K562 (cell line): ENCODE measurements around the gene SLC9A3. TPM values are rescaled to one million over a fixed set of nuclear protein-coding genes. Genes with fewer than 3 reads are reported as not detected.
A peak's percentile ranks its signal among the peaks of the same experiment; 100 is the strongest.

Source experiments
- ATAC-seq: fragments of 200-7000 bp; cut with Tn5 transposase; 3 replicates; pipeline ENCODE4 v1.9.1; 2020; ENCODE audit warnings: moderate library complexity
- BruUV-seq: library from RNA; stranded (reverse); fragments of 400-500 nt; replicated peaks from 2 replicates; lab custom pipeline; 2021; lab: Mats Ljungman, UMichigan
- CTCF ChIA-PET: fragments of 300-600 bp; formaldehyde crosslinking; extraction: SDS; loops from one replicate; lab custom pipeline; 2021; ENCODE audit warnings: low intra/inter-chr PET ratio; lab: Yijun Ruan, JAX
- POLR2A ChIA-PET: fragments of 300-600, 350-650 bp; sonication (Branson Sonifier 250); formaldehyde crosslinking; extraction: SDS; loops from one replicate; lab custom pipeline; 2021; ENCODE audit warnings: antibody characterized with exemption, inconsistent platforms; lab: Yijun Ruan, JAX
- DNase-seq, 4 experiments: peaks; one replicate each; pipeline versions ENCODE4 v3.0.0 to v3.0.0-alpha.2; 2011 to 2018; ENCODE audit warnings: low spot score in 3 of 4, mixed read lengths in 3 of 4; ENCODE audit errors: extremely low read depth in 1 of 4
- FAIRE-seq: peaks from 2 replicates; lab custom pipeline; 2011; peaks lifted over from hg19 to GRCh38; lab: Jason Lieb, UNC
- H2AFZ ChIP-seq: 2 replicates; pipeline ENCODE4 v1.6.0; 2011; ENCODE audit warnings: low read depth, low read length, control low read depth, inconsistent platforms
- H3K27ac ChIP-seq: fragments of 200-600 bp; 3 replicates; pipeline ENCODE4 v1.8.0; 2011; ENCODE audit warnings: low read depth, mild to moderate bottlenecking, control low read depth, inconsistent platforms, low read length, moderate library complexity, mixed read lengths; ENCODE audit errors: extremely low read depth
- H3K27me3 ChIP-seq, 2 experiments: fragments of 300-600 bp in 1 of 2; 2 replicates in 1 of 2; 3 replicates in 1 of 2; pipeline versions ENCODE4 v1.6.0 to v1.8.0; 2011; ENCODE audit warnings: inconsistent platforms in 2 of 2, low read length in 2 of 2, mild to moderate bottlenecking in 1 of 2, mixed read lengths in 1 of 2, moderate library complexity in 1 of 2; ENCODE audit not compliant: control insufficient read depth in 2 of 2, insufficient read depth in 2 of 2
- H3K36me3 ChIP-seq: fragments of 300-600 bp; 3 replicates; pipeline ENCODE4 v1.8.0; 2011; ENCODE audit warnings: mild to moderate bottlenecking, low read length, inconsistent platforms; ENCODE audit not compliant: control insufficient read depth, insufficient read depth
- H3K4me1 ChIP-seq, 2 experiments: fragments of 200-600 bp in 1 of 2; replicated peaks in 1 of 2; 2 replicates in 1 of 2; 3 replicates in 1 of 2; pipeline versions ENCODE4 v1.5.1 to v1.8.0; 2011; ENCODE audit warnings: inconsistent platforms in 2 of 2, low read length in 2 of 2, mild to moderate bottlenecking in 1 of 2, mixed read lengths in 1 of 2, moderate library complexity in 1 of 2; ENCODE audit not compliant: control insufficient read depth in 2 of 2, insufficient read depth in 2 of 2
- H3K4me2 ChIP-seq: 2 replicates; pipeline ENCODE4 v1.6.1; 2011; ENCODE audit warnings: low read length, control low read depth, inconsistent platforms, mixed read lengths; ENCODE audit not compliant: insufficient read depth
- H3K4me3 ChIP-seq: fragments of 200-600 bp; sonication (generic), shearing (Covaris generic); 2 replicates; pipeline ENCODE4 v1.5.1; 2016; ENCODE audit warnings: control low read depth, inconsistent platforms
- H3K79me2 ChIP-seq: fragments of 200-600 bp; 3 replicates; pipeline ENCODE4 v1.8.0; 2011; ENCODE audit warnings: low read length, inconsistent platforms; ENCODE audit not compliant: control insufficient read depth, insufficient read depth
- H3K9ac ChIP-seq, 2 experiments: 2 replicates each; pipeline versions ENCODE4 v1.6.0 to v1.6.1; 2011; ENCODE audit warnings: low read depth in 2 of 2, low read length in 2 of 2, control low read depth in 1 of 2, inconsistent platforms in 1 of 2, mild to moderate bottlenecking in 1 of 2, mixed read lengths in 1 of 2; ENCODE audit not compliant: insufficient read depth in 1 of 2
- H3K9me1 ChIP-seq: one replicate; pipeline ENCODE4 v1.6.0; 2011; ENCODE audit warnings: inconsistent platforms, mild to moderate bottlenecking, low read length, moderate library complexity; ENCODE audit not compliant: control insufficient read depth, insufficient read depth
- H3K9me3 ChIP-seq: replicated peaks from 2 replicates; pipeline ENCODE4 v1.5.1; 2011; ENCODE audit warnings: low read depth, low read length, inconsistent platforms; ENCODE audit not compliant: control insufficient read depth, insufficient read depth
- H4K20me1 ChIP-seq: replicated peaks from 2 replicates; pipeline ENCODE4 v1.6.1; 2011; ENCODE audit warnings: low read length, inconsistent platforms, mixed read lengths; ENCODE audit not compliant: control insufficient read depth, insufficient read depth
- ARID2 ChIP-seq: fragments of 450-650 bp; IDR thresholded peaks from 2 replicates; pipeline ENCODE4 v1.6.1; 2017; ENCODE audit warnings: antibody characterized with exemption, mild to moderate bottlenecking
- CTCF ChIP-seq, 3 experiments: IDR thresholded peaks in 2 of 3; conservative IDR thresholded peaks in 1 of 3; 2 replicates each; pipeline ENCODE4 v1.5.1; 2011 to 2012; ENCODE audit warnings: low read length in 3 of 3, mild to moderate bottlenecking in 3 of 3, control low read depth in 2 of 3, improper control_type of control experiment in 1 of 3, inconsistent platforms in 1 of 3, low read depth in 1 of 3, mixed read lengths in 1 of 3, moderate library complexity in 1 of 3; ENCODE audit not compliant: insufficient read depth in 2 of 3
- FOXO4 ChIP-seq: fragments of 450-650 bp; formaldehyde crosslinking; IDR thresholded peaks from 2 replicates; pipeline ENCODE4 v1.4.0; 2020; ENCODE audit warnings: mild to moderate bottlenecking, moderate library complexity
- RAD21 ChIP-seq, 2 experiments: fragments of 250-450 bp in 1 of 2; fragments of 450-650 bp in 1 of 2; sonication (Bioruptor Pico) in 1 of 2; formaldehyde crosslinking in 1 of 2; IDR thresholded peaks in 1 of 2; conservative IDR thresholded peaks in 1 of 2; 2 replicates each; pipeline versions ENCODE4 v1.4.0 to v1.8.0; 2020 to 2022; ENCODE audit warnings: mild to moderate bottlenecking in 2 of 2, moderate library complexity in 1 of 2
- TFAP4 ChIP-seq: sonication (generic); formaldehyde crosslinking; IDR thresholded peaks from 2 replicates; pipeline ENCODE4 v1.8.0; 2022; ENCODE audit warnings: missing genetic modification reagents, mild to moderate bottlenecking, moderate library complexity, borderline replicate concordance
- ZKSCAN8 ChIP-seq: fragments of 200-800 bp; sonication (Bioruptor generic); IDR thresholded peaks from 2 replicates; pipeline ENCODE4 v1.6.1; 2016; ENCODE audit warnings: missing genetic modification characterization, missing compliant biosample characterization
- ZNF316 ChIP-seq: fragments of 450-650 bp; IDR thresholded peaks from 2 replicates; pipeline ENCODE4 v1.6.1; 2016
- WGBS: fragments of 100-300 bp; shearing (Covaris generic); methylation state at CpG from one replicate; pipeline ENCODE4 v1.1.6; 2016; ENCODE audit warnings: low coverage, mixed read lengths; ENCODE audit not compliant: insufficient coverage; ENCODE audit errors: missing lambda C conversion rate; 5-methylcytosine and 5-hydroxymethylcytosine counted together
- in situ Hi-C: fragments of 300-500 bp; cut with MboI; formaldehyde crosslinking; loops from 4 replicates; pipeline ENCODE4 v1.15.0; 2018; ENCODE audit warnings: inconsistent platforms, mixed read lengths
- intact Hi-C: fragments of 100-400 bp; cut with micrococcal nuclease; formaldehyde crosslinking; loops from 2 replicates; pipeline ENCODE4 v1.14.2; 2022
- polyA plus RNA-seq, 8 experiments: library from polyadenylated mRNA; depleted of rRNA in 4 of 8; stranded (reverse) in 5 of 8; unstranded in 3 of 8; fragments of >200 nt; fragmentation: Nextera tagmentation in 2 of 8; fragmentation: Illumina TruSeq in 1 of 8; extraction: Ambion mirVana in 2 of 8; extraction: Trizol in 1 of 8; gene quantifications; 2 replicates each; pipeline versions ENCODE4 v1.2.1 to v1.2.3, GENCODE V29; 2011 to 2014; ENCODE audit warnings: inconsistent platforms in 1 of 8, missing spikeins in 1 of 8
- total RNA-seq, 7 experiments: library from RNA; depleted of rRNA in 6 of 7; stranded (reverse); fragments of >200 nt in 6 of 7; fragmentation: Illumina TruSeq in 2 of 7; extraction: Trizol in 2 of 7; gene quantifications; 2 replicates each; pipeline versions ENCODE4 v1.2.1 to v1.2.3, GENCODE V29; 2011 to 2021; ENCODE audit warnings: low replicate concordance in 1 of 7

SLC9A3 gene
- total and polyA plus RNA-seq, 9 of the 15 experiments (the other 6 are each of a cell fraction or from before 2014, with no cell fraction given): 1.5 to 5.8 (median 3.7) TPM; not detected in 2

- no peak for ATAC-seq
- BruUV-seq: no TSS peak
- H3K4me2 ChIP-seq: no peak overlapping the region
- in situ Hi-C loops: no loop called here
- ChIA-PET CTCF (interaction anchor here (0.8 kb wide), 1 partner anchor 11 kb away, joined by 3 read pairs; no protein-coding TSS in a partner anchor), POLR2A (interaction anchor here (1.5 kb wide), 2 partner anchors 9 to 24 kb away, joined by 4 to 5 read pairs; no protein-coding TSS in a partner anchor)
- H3K9ac ChIP-seq: no peak overlapping the region
- no peak for DNase-seq
- H3K9me1 ChIP-seq: peaks cover 9% of the 10 kb centered on the region
- H3K4me3 ChIP-seq: no peak overlapping the region
- H3K27ac ChIP-seq: no peak overlapping the region
- peaks cover 63% of the 10 kb centered on the region for H3K36me3 ChIP-seq
- H4K20me1 ChIP-seq: no peaks in the 10 kb centered on the region; the same call in 1 of the 2 replicates
- FAIRE-seq: no peak
- WGBS: 93% methylated on average over 19 of the region's 21 CpGs
- peaks cover 8% of the 10 kb centered on the region; the same call in 1 of the 2 replicates for H3K9me3 ChIP-seq
- no peaks in the 10 kb centered on the region for H3K27me3 ChIP-seq
- H2AFZ ChIP-seq: no peak overlapping the region
- H3K79me2 ChIP-seq: peaks cover 25% of the 10 kb centered on the region
- peaks cover 8 to 24% of the 10 kb centered on the region in 2 experiments; a peak in 3 of 5 replicates for H3K4me1 ChIP-seq
- intact Hi-C loops: no loop called here
- TF ChIP-seq ZNF316: peak; percentile 37; the same call in 1 of the 2 replicates
- no peak for TF ChIP-seq ARID2
Observed at GRCh38 chr5:447501-447900, 76.7 kb downstream of the SLC9A3 start.

DNA sequence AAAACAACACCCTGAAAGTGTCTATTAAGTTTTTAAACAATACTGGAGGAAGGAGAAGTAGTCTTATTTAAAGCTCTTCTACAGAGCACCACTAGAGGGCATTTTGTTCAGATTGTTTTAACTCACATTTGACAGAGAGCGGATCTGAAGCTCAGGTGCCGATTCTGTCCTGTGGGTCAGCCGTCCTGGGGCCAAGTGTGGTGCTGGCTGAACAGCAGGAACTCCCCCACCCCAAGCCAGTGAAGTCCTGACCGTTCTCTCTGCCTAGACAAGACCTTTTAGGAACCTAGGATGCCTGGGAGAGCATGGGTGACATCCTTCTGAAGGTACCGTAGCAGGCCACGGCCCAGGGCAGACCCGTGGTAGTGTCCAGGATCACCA is 77.4 kb downstream of the SLC9A3 start:
- no peaks in the 10 kb centered on the region for H3K27me3 ChIP-seq
- in situ Hi-C loops: no loop called here
- intact Hi-C loops: no loop called here
- peaks cover 32% of the 10 kb centered on the region for H3K79me2 ChIP-seq
- no TSS peak for BruUV-seq
- no peak overlapping the region for H3K27ac ChIP-seq
- ChIA-PET POLR2A (interaction anchor here (0.9 to 1.9 kb wide), 5 partner anchors 10 to 172 kb away, joined by 3 to 6 read pairs (median 4); no protein-coding TSS in a partner anchor), CTCF (interaction anchor here (0.8 kb wide), 1 partner anchor 11 kb away, joined by 3 read pairs; no protein-coding TSS in a partner anchor)
- no peaks in the 10 kb centered on the region; the same call in 1 of the 2 replicates for H4K20me1 ChIP-seq
- no peak overlapping the region for H3K4me2 ChIP-seq
- WGBS: 63% methylated on average over 7 of the region's 7 CpGs
- peaks cover 13% of the 10 kb centered on the region for H3K9me1 ChIP-seq
- peaks cover 57% of the 10 kb centered on the region for H3K36me3 ChIP-seq
- peak in 3 of 4 experiments; percentile 43 to 50 (median 46) for DNase-seq
- H3K9ac ChIP-seq: no peak overlapping the region
- H3K9me3 ChIP-seq: 0 out of 2 replicates have a peak, but pooled peaks cover 4% of the 10 kb centered on the region
- no peak overlapping the region for H2AFZ ChIP-seq
- no peak for ATAC-seq
- FAIRE-seq: peak; percentile 72
- no peak overlapping the region for H3K4me3 ChIP-seq
- H3K4me1 ChIP-seq: peaks cover 15 to 30% of the 10 kb centered on the region in 2 experiments; a peak in 4 of 5 replicates
- TF ChIP-seq FOXO4 (CRISPR knock-in tag) (no peak), ZKSCAN8 (no peak), TFAP4 (peak; percentile 32; the same call in 1 of the 2 replicates), RAD21 (CRISPR knock-in tag; conservative IDR thresholded peaks at IDR 0.05 in 1 of 2, IDR thresholded peaks at IDR 0.05 in 1 of 2) (peak in 1 of 2 experiments; percentile 44; a peak in 2 of 4 replicates), CTCF (IDR thresholded peaks at IDR 0.05 in 2 of 3, conservative IDR thresholded peaks at IDR 0.05 in 1 of 3; ENCODE audit: insufficient read depth in 2 of 3, low read depth in 1 of 3, low read length in 3 of 3) (peak; percentile 45 to 70 (median 63); a peak in 5 of 6 replicates)
